NCI-H2107 (cell line): ENCODE measurements around the gene AGL.
"Not testable (repeated sequence)": the region's sequence is repeated elsewhere in the genome, so short reads cannot be mapped to it uniquely, and the experiment has no call there.

ENCODE experiments used
- DNase-seq: peaks from one replicate; lab custom pipeline; 2025; lab: John Stamatoyannopoulos, UW

The AGL gene

DNA sequence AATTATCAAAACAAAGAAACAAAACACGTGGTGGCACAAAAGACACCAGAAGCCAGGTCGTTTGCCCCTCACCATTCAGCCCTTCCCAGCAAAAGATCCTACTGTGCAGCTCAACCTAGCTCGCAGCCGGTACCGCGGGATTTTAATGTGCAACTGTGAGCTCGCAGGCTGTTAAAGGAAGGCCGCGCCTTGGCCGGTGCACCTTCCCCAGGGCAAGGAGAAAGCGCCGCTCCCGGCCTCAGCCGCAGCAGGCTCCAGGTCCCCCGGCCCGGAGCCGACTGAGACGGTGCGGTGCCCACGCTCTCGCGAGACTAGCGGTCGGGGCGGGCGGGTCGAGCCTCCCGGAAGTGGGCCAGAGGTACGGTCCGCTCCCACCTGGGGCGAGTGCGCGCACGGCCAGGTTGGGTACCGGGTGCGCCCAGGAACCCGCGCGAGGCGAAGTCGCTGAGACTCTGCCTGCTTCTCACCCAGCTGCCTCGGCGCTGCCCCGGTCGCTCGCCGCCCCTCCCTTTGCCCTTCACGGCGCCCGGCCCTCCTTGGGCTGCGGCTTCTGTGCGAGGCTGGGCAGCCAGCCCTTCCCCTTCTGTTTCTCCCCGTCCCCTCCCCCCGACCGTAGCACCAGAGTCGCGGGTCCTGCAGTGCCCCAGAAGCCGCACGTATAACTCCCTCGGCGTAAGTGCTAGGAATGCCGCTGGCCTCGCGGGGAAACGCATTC is at the start of gene AGL:
Gene AGL (plus strand): TSS at position 618 of the 715 bp plus-strand sequence. CDS start 682 bp downstream, outside the sequence.
- DNase-seq = peak; percentile 86

DNA sequence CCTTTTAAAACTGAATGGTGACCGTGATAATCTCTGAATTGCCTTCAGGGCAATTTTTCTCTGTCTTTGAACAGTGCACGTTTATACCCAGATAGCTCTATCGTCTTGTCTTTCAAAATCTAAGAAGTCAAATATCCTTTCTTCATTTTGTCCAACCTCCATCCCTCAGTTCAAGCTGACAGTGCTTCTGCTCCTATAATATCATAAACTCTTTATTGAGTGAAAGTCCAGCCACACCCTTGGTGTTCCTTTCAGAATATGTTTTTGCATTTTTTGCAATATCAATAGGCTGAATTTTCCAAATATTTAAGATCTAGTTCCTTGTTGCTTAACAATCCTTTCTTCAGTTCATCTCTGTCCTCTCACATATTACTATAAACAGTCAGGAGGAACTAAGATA is 48.6 kb upstream of the AGL start:
- DNase-seq = no peak

DNA sequence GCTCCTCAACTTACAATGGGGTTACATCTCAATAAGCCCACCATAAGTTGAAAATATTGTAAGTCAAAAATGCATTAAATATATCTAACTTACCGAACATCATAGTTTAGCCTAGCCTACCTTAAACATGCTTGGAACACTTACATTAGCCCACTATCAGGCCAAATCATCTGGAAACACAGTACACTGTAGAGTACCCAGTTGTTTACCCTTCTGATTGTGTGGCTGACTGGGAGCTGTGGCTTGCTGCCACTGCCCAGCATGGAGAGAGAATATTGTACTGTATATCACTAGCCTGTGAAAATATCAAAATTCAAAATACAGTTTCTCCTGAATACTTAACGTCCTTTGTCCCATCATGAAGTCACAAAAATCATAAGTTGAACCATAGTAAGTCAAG is 43.3 kb upstream of the AGL start:
- DNase-seq = no peak

DNA sequence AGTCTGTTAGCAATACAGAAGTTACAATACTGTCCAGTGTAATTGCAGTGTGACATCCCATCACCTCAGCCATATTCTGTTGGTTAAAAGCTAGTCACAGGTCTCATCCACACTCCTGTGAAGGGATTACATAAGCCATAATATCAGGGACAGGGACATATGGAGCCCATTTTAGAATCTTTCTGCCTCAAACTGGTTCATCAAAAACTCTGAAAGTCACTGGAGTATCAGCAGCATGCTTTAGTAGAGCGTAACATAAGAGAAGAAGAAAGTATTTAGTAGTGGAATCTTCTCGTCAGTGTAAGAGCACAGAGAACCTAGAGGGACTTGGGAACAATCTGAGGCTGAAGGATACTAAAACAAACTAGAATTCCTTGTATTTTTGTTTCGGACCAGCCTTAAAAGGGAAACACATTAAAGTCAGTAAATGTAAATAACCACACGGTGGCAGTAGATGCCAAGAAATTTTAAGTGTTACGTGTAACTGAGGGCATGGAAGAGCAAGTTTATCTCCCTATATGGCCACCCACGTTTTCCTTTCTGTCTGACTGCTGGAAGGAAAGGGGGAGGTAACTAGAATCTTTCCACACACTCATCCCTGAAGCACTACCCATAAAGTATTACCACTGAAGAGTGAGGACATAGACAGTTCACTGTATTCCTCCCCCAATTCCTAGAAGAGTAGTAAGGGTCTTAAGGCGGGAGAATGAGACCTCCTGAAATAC is 41.6 kb upstream of the AGL start:
- DNase-seq = peak; percentile 67

DNA sequence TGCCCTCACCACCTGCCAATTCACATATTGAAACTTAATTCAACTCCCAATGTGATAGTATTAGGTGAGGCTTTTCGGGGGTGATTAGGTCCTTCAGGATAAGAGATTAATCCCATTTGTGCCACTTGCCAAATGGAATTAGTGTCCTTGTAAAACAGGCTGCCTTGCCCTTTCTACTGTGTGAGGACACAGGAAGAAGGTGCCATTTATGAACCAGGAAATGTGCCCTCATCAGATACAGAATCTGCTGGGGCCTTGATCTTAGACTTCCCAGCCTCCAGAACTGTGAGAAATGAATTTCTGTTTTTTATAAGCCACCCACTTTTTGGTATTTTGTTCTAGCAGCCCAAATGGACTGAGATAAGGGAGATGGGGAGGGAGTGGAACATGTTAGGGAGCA is 39.1 kb upstream of the AGL start:
- DNase-seq = no peak

DNA sequence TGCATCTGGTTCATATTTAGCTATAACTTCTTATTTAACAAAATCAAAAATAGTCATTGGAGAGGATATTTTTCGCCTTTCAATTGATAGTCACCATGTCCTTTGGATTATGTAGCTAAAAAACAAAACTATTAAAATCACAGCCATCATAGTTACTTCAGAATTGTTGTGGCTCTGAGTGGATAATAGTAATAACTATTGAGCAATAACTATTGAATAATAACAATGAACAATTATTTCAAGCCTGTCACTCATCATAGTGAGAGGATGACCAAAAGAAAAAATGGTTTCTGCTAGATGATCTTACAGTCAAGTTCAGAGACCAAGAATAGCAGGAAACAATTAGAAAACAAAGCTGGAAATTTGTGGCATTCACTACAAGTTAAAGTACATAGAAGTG is 38.4 kb upstream of the AGL start:
- no peak for DNase-seq

DNA sequence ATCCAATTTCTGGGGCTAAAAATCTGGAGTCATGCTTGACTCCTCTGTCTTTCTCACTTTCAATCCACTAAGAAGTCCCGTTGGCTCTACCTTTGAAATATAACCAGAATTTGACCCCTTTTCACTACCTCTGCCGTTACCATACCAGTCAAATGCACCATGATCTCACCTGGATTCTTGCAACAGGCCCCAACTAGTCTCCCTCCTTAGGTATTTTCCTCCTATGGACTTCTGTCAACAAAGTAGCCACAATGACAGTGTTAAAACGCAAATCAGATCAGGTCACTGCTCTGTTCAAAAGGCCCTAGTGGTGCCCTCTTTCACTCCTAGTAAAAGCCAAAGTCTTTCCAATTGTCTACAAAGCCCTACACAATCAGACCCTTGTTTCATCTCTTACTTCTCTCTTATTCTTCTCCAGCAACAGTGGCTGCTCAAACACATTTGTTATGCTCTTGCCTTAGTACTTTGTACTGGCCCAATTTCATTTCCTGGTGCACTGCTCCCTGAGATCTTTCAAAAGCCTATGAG is 35.7 kb upstream of the AGL start:
- no peak for DNase-seq

DNA sequence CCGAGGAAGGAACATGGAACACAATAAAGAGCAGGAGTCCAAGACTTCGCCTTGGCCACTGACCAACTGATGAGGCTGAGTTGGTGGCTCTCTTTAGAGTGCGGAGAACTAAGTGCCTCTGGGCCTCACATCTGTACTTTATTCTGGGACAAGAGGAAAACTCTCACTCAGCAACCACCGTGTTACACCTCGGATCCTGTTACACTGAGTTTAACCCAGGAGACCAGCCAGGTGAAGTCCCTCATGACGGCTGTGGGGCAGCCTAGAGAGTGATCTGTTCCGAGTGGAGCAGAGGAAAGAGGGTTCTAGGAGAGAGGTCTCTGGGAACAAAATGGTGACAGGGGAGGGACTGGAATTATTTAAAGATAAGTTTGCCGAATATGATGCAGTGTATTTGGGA is 33.5 kb upstream of the AGL start:
- no peak for DNase-seq

DNA sequence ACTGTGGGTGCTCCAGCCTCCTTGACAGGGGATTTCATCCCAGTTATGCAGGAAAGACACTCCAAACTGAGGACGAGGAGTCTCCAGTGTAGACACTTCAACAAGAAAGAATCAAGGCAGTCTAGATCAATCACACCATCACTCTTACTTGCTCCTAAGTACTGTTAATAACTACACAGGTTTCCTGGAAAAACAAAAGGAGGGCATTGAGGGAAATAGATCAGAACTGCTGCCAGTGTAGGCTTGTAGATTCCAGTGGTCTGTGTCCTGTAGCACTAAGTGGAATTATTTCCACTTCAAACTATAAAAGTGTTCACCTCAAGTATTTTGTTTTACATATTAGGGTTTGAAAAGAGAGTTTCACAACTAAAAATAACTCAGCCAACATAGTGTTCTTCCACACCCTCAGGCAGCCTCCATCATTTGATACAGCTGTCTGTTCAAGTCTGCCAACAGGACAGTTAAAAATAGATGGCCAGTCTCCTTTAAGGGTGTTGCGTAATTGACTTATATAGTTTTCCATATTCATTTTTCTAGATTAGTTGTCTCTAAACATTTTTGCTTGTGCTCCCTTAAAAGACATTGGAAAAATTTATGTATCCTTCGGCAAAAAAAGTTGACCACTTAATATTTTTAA is 32.0 kb upstream of the AGL start:
- no peak for DNase-seq

DNA sequence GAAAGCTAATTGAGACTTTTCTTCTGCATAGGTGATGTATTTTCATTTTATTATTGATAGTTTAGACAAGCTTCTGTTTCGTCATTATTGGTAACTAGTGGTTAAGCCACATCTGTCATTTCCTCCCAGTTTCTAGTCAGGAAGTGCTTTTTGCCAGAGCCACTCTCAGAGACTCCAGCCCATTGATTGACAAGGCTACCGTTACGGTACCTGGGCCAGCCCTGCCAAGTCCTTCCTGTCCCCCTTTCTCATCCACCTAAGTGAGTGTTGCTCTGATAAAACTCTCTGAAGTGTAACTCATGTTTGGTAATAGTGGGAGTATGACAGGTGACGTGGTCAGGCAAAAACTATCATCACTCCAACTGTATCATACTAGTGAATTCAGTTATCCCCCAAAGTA is 29.6 kb upstream of the AGL start:
- DNase-seq = no peak

DNA sequence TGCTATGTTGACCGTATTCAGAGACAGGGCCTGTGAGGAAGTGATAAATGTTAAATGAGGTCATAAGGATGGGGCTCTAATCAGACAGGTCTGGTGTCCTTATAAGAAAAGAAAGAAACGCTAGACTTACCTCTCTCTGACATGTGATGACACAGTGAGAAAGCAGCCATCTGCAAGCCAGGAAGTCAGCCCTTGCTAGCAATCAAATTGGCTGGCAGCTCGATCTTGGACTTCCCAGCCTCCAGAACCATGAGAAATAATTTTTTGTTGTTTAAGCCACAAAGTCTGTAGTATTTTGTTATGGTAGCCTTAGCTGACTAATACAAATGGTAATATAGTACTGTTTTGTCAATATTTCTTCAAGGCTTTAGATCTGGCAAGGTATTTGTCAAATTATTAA is 25.1 kb upstream of the AGL start:
- DNase-seq = no peak

DNA sequence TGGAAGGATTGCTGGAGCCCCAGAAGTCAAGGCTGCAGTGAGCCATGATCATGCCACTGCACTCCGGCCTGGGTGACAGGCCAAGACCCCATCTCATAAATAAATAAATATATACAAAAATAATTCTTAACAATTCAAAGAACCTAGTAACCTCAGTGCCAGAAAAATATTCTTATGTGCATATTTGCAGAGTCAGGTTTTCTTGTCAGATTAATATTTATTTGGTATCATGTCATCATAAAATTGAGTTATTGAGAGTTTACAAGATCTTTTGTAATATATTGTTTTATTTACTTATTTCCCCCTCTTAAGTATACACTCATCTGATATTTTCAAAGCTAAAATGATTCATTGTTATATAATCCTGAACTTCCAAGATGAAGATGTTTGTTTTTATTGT is 24.5 kb upstream of the AGL start:
- DNase-seq = no peak

DNA sequence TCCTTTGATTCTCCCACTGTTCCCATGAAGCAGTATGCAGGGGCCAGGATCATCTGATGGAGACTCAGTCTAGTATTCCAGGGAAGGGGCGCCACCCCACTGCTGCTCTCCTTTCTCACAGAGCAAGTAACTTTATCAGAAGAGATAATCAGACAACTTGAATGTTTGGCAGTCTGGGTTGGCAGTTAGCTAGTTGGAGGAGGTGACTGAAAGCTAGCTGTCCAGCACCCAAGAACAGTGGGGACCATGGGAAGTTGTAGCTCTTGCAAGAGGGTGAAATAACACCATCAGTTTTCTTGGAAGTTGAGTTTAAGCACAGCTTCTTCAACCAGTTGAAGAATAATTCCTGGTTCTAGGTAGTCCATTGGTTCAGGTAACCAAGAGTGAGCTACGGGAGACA is 22.2 kb upstream of the AGL start:
- no peak for DNase-seq

DNA sequence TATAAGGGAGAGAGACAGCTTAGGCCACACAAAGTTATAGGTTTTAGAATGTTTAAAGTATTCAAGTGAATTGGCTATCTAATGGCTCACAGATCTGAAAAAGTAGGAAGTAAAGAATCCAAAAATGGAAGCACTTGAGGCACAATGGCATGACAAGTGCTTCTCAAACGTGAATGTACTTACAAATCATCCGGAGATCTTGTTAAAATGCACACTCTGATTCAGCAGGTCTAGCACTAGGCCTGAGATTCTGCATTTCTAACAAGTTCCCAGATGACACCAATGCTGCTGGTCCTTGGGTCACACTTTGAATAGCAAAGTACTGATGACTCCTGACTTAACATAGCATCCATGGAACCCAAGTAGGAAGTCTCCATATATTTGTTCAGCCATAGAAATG is 20.9 kb upstream of the AGL start:
- DNase-seq = no peak

DNA sequence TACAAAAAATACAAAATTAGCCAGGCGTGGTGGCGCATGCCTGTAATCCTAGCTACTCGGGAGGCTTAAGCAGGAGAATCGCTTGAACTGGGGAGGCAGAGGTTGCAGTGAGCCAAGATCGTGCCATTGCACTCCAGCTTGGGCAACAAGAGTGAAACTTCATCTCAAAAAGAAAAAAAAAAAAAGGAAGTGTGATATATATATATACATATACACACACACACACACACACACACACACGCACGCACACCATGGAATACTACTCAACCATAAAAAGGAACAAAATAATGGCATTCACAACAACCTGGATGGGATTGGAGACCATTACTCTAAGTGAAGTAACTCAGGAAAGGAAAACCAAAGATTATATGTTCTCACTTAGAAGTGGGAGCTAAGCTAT is 16.2 kb upstream of the AGL start:
- DNase-seq = not testable (repeated sequence)

DNA sequence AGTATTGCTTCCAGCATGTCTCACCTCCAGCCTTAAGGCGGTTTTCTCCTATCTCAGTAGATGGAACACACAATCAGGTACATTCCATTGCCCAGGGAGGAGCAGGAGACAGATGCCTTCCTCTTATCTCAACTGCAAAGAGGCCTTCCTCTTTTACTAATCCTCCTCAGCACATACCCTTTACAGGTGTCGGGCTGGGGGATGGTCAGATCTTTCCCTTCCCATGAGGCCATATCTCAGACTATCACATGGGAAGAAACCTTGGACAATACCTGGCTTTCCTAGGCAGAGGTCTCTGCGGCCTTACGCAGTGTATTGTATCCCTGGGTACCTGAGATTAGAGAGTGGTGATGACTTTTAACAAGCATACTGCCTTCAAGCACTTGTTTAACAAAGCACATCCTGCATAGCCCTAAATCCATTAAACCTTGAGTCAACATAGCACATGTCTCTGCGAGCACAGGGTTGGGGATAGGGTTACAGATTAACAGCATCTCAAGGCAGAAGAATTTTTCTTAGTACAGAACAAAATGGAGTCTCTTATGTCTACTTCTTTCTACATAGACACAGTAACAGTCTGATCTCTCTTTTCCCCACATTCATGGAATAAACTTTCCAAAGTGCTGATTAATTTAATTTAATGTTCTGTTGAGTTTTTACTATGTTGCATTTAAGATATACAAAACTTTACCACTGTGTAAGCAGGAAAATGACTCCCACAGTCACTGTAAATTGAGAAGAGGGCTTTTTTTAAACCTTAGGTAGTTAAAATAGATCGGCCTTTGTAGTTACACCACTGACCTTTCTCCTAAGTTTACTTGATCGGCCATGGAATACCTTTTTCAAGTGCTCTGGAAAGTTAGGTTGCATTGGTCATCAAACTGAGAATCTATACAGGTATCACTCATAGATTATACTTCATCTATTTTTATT is 13.7 kb upstream of the AGL start:
- not testable (repeated sequence) for DNase-seq

DNA sequence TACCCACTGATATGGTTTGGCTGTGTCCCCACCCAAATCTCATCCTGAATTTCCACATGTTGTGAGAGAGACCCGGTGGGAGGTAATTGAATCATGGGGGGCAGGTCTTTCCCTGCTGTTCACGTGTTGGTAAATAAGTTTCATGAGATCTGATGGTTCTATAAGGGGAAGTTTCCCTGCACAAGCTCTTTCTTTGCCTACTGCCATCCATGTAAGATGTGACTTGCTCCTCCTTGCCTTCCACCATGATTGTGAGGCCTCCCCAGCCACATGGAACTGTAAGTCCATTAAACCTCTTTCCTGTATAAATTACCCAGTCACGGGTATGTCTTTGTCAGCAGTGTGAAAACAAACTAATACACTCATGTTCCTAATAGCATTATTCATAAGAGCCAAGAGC is 9.8 kb upstream of the AGL start:
- not testable (repeated sequence) for DNase-seq

DNA sequence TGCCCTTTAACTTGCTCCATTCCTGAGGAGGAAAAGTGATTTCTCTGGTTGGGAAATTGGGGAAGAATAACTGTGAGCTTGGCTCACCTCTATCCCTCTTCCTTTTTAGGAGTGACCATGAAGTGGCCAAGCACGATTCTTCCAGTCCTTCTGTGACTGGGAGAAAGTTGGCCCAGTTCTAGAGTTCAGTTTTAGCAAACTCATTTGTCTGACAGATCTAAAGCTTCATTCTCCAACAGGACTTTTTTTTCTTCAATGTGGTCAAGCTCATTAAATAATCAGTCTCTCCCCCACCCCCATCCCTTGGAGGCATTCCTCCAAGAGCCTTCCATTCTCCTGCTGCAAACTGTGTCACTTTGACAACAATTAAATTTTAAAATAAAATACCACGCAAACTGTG is 6.4 kb upstream of the AGL start:
- no peak for DNase-seq

DNA sequence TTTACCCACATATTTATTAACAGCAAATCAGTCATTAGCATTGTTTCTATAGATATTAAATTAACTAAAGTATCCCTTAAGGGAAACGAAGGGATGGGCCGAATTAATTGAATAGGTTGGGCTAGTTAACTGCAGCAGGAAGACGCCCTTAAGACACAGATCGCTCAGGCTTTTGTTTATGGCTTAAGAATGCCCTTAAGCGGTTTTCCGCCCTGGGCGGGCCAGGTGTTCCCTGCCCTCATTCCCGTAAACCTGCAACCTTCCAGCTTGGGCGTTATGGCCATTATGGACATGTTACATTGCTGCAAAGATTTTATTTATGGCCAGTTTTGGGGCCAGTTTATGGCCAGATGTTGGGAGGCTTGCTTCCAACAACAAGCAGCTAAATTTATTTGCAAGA is 5.0 kb upstream of the AGL start:
- DNase-seq = not testable (repeated sequence)

DNA sequence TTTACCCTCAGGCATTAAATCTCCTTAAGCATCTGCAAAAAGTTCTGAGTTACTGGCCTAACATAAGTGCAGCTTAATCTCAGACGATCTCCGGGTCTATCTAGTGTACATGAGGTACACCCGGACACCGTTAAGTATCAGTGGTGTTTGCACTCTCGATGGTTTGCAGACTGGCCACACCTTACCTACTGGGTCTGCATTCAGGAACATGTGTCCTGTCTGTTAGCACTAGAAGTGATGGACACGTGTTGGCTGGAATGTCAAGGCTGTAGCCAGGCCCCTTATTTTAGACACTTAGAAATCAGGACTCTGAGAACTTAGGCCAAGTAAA is 783 bp upstream of the AGL start:
- DNase-seq = no peak

DNA sequence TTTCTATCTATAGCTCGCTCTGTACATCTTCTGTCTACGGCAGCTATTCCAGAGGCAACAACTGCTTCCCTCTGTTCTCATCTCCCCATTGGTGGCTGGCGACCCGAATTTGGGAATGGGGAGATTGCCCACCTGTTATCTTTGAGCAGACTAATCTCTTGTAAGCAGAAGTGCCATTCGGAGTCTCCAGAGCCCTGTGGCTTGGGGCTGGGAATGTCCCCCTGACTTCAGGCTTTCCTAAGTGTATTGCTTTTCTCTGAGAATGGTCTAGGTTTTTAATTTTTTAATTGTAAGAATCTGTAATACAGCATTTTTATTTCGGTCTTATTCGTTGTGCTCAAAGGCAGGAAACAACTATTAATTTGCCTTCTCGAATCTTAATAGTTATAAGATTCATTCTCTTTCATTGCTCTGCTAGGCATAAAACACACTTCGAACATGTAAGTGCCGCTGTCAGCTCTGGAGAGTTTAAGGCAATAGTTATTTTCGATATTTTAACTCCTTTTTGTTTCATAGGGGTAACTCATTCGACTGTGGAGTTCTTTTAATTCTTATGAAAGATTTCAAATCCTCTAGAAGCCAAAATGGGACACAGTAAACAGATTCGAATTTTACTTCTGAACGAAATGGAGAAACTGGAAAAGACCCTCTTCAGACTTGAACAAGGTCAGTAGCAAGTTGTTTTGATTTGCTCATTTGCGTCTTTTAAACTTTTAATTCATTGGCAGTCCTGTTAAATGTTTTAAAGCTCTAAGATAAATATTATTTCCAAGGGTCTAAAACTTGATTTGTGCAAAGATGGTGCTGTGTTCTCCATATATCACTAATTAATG is 514 bp downstream of the AGL start:
- no peak for DNase-seq
